ENCODE data around the gene CNTN4. TPM values are rescaled to one million over a fixed set of nuclear protein-coding genes. Genes with fewer than 3 reads are reported as not detected.

The CNTN4 gene
- total RNA-seq, 4 donors from 2014 or later = 33.6 to 112 (median 53.1) TPM

DNA sequence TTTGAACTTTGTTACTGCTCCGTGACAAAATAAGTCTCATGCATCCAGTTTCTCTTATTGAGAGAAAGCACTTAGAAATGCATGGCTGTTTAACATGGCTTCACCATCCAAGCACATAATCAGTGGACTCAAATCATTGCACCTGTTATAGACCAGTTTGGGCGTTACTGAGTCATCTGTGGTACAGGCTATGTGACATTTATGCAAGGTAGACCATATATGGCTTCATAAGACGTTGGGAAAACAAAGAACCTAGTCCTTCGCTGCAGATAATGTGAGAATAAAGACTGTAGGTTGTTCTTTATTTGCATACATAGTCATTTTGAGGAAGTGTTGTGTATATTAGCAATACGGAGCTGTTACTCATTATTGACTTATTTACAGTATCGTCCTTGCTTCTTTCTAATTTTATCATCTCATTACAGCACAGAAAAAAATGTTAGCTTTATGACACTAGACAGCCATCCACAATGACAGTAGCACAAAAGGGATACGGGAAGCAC is 636.8 kb downstream of the CNTN4 start:
- intact Hi-C loops (cut with DNase I) = no loop called here
- Histone ChIP-seq H3K36me3 (no peaks in the 10 kb centered on the region), H3K27ac (no peak overlapping the region), H3K4me3 (replicated peaks in 1 of 3) (no peak overlapping the region), H3K27me3 (no peaks in the 10 kb centered on the region), H3K4me1 (no peaks in the 10 kb centered on the region), H3K9me3 (no peaks in the 10 kb centered on the region)
- TF ChIP-seq POLR2A (IDR thresholded peaks at IDR 0.05) = no peak
- TF ChIP-seq, protein P1, sequence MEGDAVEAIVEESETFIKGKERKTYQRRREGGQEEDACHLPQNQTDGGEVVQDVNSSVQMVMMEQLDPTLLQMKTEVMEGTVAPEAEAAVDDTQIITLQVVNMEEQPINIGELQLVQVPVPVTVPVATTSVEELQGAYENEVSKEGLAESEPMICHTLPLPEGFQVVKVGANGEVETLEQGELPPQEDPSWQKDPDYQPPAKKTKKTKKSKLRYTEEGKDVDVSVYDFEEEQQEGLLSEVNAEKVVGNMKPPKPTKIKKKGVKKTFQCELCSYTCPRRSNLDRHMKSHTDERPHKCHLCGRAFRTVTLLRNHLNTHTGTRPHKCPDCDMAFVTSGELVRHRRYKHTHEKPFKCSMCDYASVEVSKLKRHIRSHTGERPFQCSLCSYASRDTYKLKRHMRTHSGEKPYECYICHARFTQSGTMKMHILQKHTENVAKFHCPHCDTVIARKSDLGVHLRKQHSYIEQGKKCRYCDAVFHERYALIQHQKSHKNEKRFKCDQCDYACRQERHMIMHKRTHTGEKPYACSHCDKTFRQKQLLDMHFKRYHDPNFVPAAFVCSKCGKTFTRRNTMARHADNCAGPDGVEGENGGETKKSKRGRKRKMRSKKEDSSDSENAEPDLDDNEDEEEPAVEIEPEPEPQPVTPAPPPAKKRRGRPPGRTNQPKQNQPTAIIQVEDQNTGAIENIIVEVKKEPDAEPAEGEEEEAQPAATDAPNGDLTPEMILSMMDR (IDR thresholded peaks at IDR 0.05) = no peak
- WGBS, 2 donors = 76 to 77% methylated on average over 7 of the region's 7 CpGs
- no peak for DNase-seq

- Histone ChIP-seq H3K9me3 (no peaks in the 10 kb centered on the region), H3K27me3 (no peaks in the 10 kb centered on the region), H3K4me1 (peaks cover 11% of the 10 kb centered on the region in 2 donors), H3K4me3 (replicated peaks in 1 of 3) (no peak overlapping the region), H3K36me3 (no peaks in the 10 kb centered on the region), H3K27ac (peak overlapping the region; percentile 12 to 49 (median 45))
- 20 to 22% methylated on average over 3 of the region's 3 CpGs for WGBS, 2 donors
- peak in 1 of 2 donors; percentile 7 for DNase-seq
- TF ChIP-seq POLR2A (IDR thresholded peaks at IDR 0.05) = no peak
- TF ChIP-seq, protein P1 (IDR thresholded peaks at IDR 0.05) = no peak
- intact Hi-C loops (cut with DNase I) = no loop called here
Measured at GRCh38 chr3:2741516-2741915, 642.9 kb downstream of the CNTN4 start.

GRCh38 chr3:2765002-2765579 is 666.4 kb downstream of the CNTN4 start:
- intact Hi-C loops (cut with DNase I) = no loop called here
- 24 to 35% methylated on average over 9 of the region's 9 CpGs for WGBS, 2 donors
- Histone ChIP-seq H3K4me1 (no peaks in the 10 kb centered on the region), H3K27me3 (no peaks in the 10 kb centered on the region), H3K27ac (no peak overlapping the region), H3K36me3 (no peaks in the 10 kb centered on the region), H3K9me3 (no peaks in the 10 kb centered on the region), H3K4me3 (replicated peaks in 1 of 3) (no peak overlapping the region)
- TF ChIP-seq, protein P1 (IDR thresholded peaks at IDR 0.05) = peak in 3 of 6 experiments; percentile 23 to 32 (median 26)
- TF ChIP-seq POLR2A (IDR thresholded peaks at IDR 0.05) = no peak
- no peak for DNase-seq

GRCh38 chr3:2770451-2770850 is 671.8 kb downstream of the CNTN4 start:
- H3K4me1 ChIP-seq = peaks cover 0 to 4% of the 10 kb centered on the region in 2 donors

GRCh38 chr3:2771193-2771592 is 672.5 kb downstream of the CNTN4 start:
- intact Hi-C loops (cut with DNase I) = no loop called here
- TF ChIP-seq POLR2A (IDR thresholded peaks at IDR 0.05) = no peak
- TF ChIP-seq, protein P1 (IDR thresholded peaks at IDR 0.05) = no peak
- Histone ChIP-seq H3K4me1 (peaks cover 0 to 4% of the 10 kb centered on the region in 2 donors), H3K9me3 (no peaks in the 10 kb centered on the region), H3K36me3 (no peaks in the 10 kb centered on the region), H3K27ac (no peak overlapping the region), H3K4me3 (replicated peaks in 1 of 3) (no peak overlapping the region), H3K27me3 (no peaks in the 10 kb centered on the region)
- DNase-seq = no peak

More at GRCh38 chr3:2770451-2770850, 671.8 kb downstream of the CNTN4 start:
- intact Hi-C loops (cut with DNase I) = no loop called here
- TF ChIP-seq, protein P1 (IDR thresholded peaks at IDR 0.05) = no peak
- TF ChIP-seq POLR2A (IDR thresholded peaks at IDR 0.05) = no peak
- H3K9me3 ChIP-seq = no peaks in the 10 kb centered on the region
- WGBS, 2 donors = 22 to 23% methylated on average over 2 of the region's 2 CpGs
- H3K27me3 ChIP-seq = no peaks in the 10 kb centered on the region
- no peak overlapping the region for H3K27ac ChIP-seq
- DNase-seq = no peak
- H3K4me3 ChIP-seq (replicated peaks in 1 of 3) = no peak overlapping the region
- H3K36me3 ChIP-seq = no peaks in the 10 kb centered on the region
